H9 (cell line): ENCODE measurements around the gene MSI2. TPM values are rescaled to one million over a fixed set of nuclear protein-coding genes. Genes with fewer than 3 reads are reported as not detected.

Source experiments
- DNase-seq: peaks from one replicate; pipeline ENCODE4 v3.0.0-alpha.2; 2017
- H2AFZ ChIP-seq: one replicate; pipeline ENCODE4 v1.6.1; 2013; ENCODE audit warnings: mild to moderate bottlenecking, low read length, control low read depth, moderate library complexity
- H2AK5ac ChIP-seq: 2 replicates; pipeline ENCODE4 v1.6.1; 2013; ENCODE audit warnings: low read length, control low read depth, mixed read lengths; ENCODE audit not compliant: insufficient read length
- H2BK120ac ChIP-seq: one replicate; pipeline ENCODE4 v1.6.1; 2013; ENCODE audit warnings: low read depth, mild to moderate bottlenecking, low read length, control low read depth, inconsistent platforms; ENCODE audit not compliant: poor library complexity, severe bottlenecking
- H2BK12ac ChIP-seq: 2 replicates; pipeline ENCODE4 v1.6.1; 2013; ENCODE audit warnings: low read length, control low read depth, mixed read lengths, low read depth; ENCODE audit not compliant: insufficient read length
- H2BK15ac ChIP-seq: 2 replicates; pipeline ENCODE4 v1.6.1; 2013; ENCODE audit warnings: low read depth, low read length, control low read depth
- H2BK20ac ChIP-seq: one replicate; pipeline ENCODE4 v1.6.1; 2013; ENCODE audit warnings: low read depth, mild to moderate bottlenecking, low read length, control low read depth, inconsistent platforms; ENCODE audit not compliant: poor library complexity, severe bottlenecking
- H2BK5ac ChIP-seq: 2 replicates; pipeline ENCODE4 v1.6.1; 2013; ENCODE audit warnings: low read length, control low read depth, mixed read lengths; ENCODE audit not compliant: insufficient read length
- H3K14ac ChIP-seq: 2 replicates; pipeline ENCODE4 v1.6.1; 2013; ENCODE audit warnings: low read length, control low read depth; ENCODE audit not compliant: insufficient read depth
- H3K18ac ChIP-seq: 2 replicates; pipeline ENCODE4 v1.6.1; 2013; ENCODE audit warnings: low read depth, mild to moderate bottlenecking, mixed read lengths, low read length, control low read depth; ENCODE audit not compliant: insufficient read length
- H3K23ac ChIP-seq: 2 replicates; pipeline ENCODE4 v1.6.1; 2013; ENCODE audit warnings: low read length, control low read depth, mixed read lengths, low read depth; ENCODE audit not compliant: insufficient read length
- H3K23me2 ChIP-seq: 2 replicates; pipeline ENCODE4 v1.6.1; 2013; ENCODE audit warnings: low read depth, mild to moderate bottlenecking, mixed read lengths, low read length, control low read depth; ENCODE audit not compliant: insufficient read length, poor library complexity, severe bottlenecking
- H3K27ac ChIP-seq: 2 replicates; pipeline ENCODE4 v1.5.1; 2013; ENCODE audit warnings: low read length, control low read depth, mixed read lengths, low read depth; ENCODE audit not compliant: insufficient read length
- H3K27me3 ChIP-seq: 2 replicates; pipeline ENCODE4 v1.6.1; 2013; ENCODE audit warnings: low read length, control low read depth, inconsistent platforms; ENCODE audit not compliant: insufficient read depth
- H3K4ac ChIP-seq: 2 replicates; pipeline ENCODE4 v1.6.1; 2013; ENCODE audit warnings: low read depth, mild to moderate bottlenecking, control low read depth, inconsistent platforms, low read length, moderate library complexity
- H3K4me1 ChIP-seq: 2 replicates; pipeline ENCODE4 v1.6.1; 2013; ENCODE audit warnings: low read length, control low read depth, inconsistent platforms; ENCODE audit not compliant: insufficient read depth
- H3K4me2 ChIP-seq: 2 replicates; pipeline ENCODE4 v1.6.1; 2013; ENCODE audit warnings: low read length, control low read depth, mixed read lengths; ENCODE audit not compliant: insufficient read length, insufficient read depth
- H3K56ac ChIP-seq: 2 replicates; pipeline ENCODE4 v1.6.1; 2013; ENCODE audit warnings: low read depth, mild to moderate bottlenecking, mixed read lengths, low read length, control low read depth; ENCODE audit not compliant: insufficient read length
- H3K79me1 ChIP-seq: 2 replicates; pipeline ENCODE4 v1.6.1; 2013; ENCODE audit warnings: low read depth, mild to moderate bottlenecking, moderate library complexity, low read length, control low read depth, inconsistent platforms; ENCODE audit not compliant: insufficient read depth, poor library complexity, severe bottlenecking
- H3K79me2 ChIP-seq: 2 replicates; pipeline ENCODE4 v1.6.1; 2013; ENCODE audit warnings: low read length, control low read depth, inconsistent platforms; ENCODE audit not compliant: insufficient read depth
- H3K9ac ChIP-seq: 2 replicates; pipeline ENCODE4 v1.6.1; 2013; ENCODE audit warnings: low read length, control low read depth, mixed read lengths; ENCODE audit not compliant: insufficient read length; ENCODE audit errors: extremely low read depth
- H3K9me3 ChIP-seq: one replicate; pipeline ENCODE4 v1.6.1; 2013; ENCODE audit warnings: low read depth, low read length, inconsistent platforms; ENCODE audit not compliant: control insufficient read depth
- H3T11ph ChIP-seq: one replicate; pipeline ENCODE4 v1.6.1; 2013; ENCODE audit warnings: mild to moderate bottlenecking, low read length, control low read depth, inconsistent platforms
- H4K20me1 ChIP-seq: one replicate; pipeline ENCODE4 v1.6.1; 2013; ENCODE audit not compliant: control insufficient read depth, insufficient read length, insufficient read depth
- H4K5ac ChIP-seq: 2 replicates; pipeline ENCODE4 v1.6.1; 2013; ENCODE audit warnings: low read depth, mild to moderate bottlenecking, mixed read lengths, low read length, control low read depth; ENCODE audit not compliant: insufficient read length
- H4K8ac ChIP-seq: replicated peaks from 2 replicates; pipeline ENCODE4 v1.6.1; 2013; ENCODE audit warnings: low read length, control low read depth, mixed read lengths, low read depth; ENCODE audit not compliant: insufficient read length
- H4K91ac ChIP-seq: 2 replicates; pipeline ENCODE4 v1.6.1; 2013; ENCODE audit warnings: low read depth, mild to moderate bottlenecking, moderate library complexity, mixed read lengths, low read length, control low read depth; ENCODE audit not compliant: insufficient read length
- H3K27ac Mint-ChIP-seq, 3 experiments: 2 replicates in 2 of 3; 3 replicates in 1 of 3; pipeline ENCODE4 v1.8.0; 2020 to 2021; ENCODE audit warnings: mixed read lengths in 3 of 3, mild to moderate bottlenecking in 1 of 3, moderate library complexity in 1 of 3
- H3K27me3 Mint-ChIP-seq: 2 replicates; pipeline ENCODE4 v1.8.0; 2021; ENCODE audit warnings: low read depth, mild to moderate bottlenecking, moderate library complexity, mixed read lengths
- H3K36me3 Mint-ChIP-seq, 3 experiments: 2 replicates in 2 of 3; 3 replicates in 1 of 3; pipeline ENCODE4 v1.8.0; 2020 to 2021; ENCODE audit warnings: low read depth in 3 of 3, mixed read lengths in 3 of 3; ENCODE audit not compliant: insufficient read depth in 1 of 3
- H3K4me1 Mint-ChIP-seq, 2 experiments: 2 replicates each; pipeline ENCODE4 v1.8.0; 2020; ENCODE audit warnings: mixed read lengths in 2 of 2
- H3K4me3 Mint-ChIP-seq, 2 experiments: 2 replicates in 1 of 2; 3 replicates in 1 of 2; pipeline ENCODE4 v1.8.0; 2020 to 2021; ENCODE audit warnings: mild to moderate bottlenecking in 2 of 2, mixed read lengths in 2 of 2, moderate library complexity in 1 of 2
- H3K9me3 Mint-ChIP-seq, 2 experiments: 2 replicates in 1 of 2; 3 replicates in 1 of 2; pipeline ENCODE4 v1.8.0; 2020; ENCODE audit warnings: mild to moderate bottlenecking in 2 of 2, mixed read lengths in 2 of 2, moderate library complexity in 1 of 2
- WGBS: extraction: QIAGEN DNeasy Blood & Tissue Kit; methylation state at CpG from one replicate; pipeline ENCODE4 v1.1.7; 2013; ENCODE audit warnings: missing lambda C conversion rate, low lambda C conversion rate, mixed read lengths; ENCODE audit not compliant: insufficient read length; ENCODE audit errors: extremely low coverage; 5-methylcytosine and 5-hydroxymethylcytosine counted together
- total RNA-seq: library from RNA; stranded (reverse); gene quantifications from 2 replicates; pipeline ENCODE4 v1.2.1, GENCODE V29; 2021
- TF ChIP-seq, protein P1 (sequence below): fragments of 200-600 bp; sonication (generic); conservative IDR thresholded peaks from 3 replicates; pipeline ENCODE4 v1.8.0; 2021; ENCODE audit warnings: antibody characterized with exemption, mild to moderate bottlenecking

The MSI2 gene
- total RNA-seq, 1 experiment from 2014 or later = 98.5 TPM

DNA sequence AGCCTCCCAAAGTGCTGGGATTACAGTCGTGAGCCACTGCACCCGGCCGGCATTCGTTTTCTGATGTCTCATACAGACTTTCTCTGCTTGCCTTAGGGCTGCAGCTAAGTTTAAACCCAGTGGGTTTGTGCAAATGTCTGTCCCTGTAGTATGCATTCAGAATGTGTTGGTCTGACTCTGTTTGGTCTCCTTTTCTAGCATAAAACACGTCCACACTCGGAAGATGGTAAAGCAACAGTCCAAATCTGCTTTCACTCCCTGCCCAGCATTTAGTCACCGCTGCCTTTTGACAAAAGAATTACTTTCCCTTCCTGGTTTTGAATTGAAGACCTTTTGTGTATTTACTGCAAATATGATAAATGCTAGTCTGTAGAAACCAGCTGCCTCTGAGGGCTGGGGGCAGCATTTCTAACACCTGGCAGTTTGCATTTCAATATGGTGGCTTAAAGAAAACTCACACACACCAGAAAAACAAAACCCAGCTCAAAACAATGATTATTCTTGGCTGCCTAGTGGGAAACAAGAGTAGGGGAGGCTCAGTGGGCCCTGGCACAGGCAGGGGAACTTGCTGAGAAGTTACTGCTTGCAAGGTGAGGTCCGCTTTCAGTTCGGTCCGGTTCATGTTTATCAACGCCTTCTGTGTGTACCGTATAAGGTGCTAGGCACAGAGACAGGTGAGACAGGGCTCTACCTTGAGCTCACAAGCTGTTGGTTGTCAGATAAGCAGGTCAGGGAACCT lies 56.9 kb downstream of the MSI2 start:
- DNase-seq = no peak
- no peak overlapping the region for H2BK12ac ChIP-seq
- H3K18ac ChIP-seq = no peak overlapping the region
- H3K27me3 ChIP-seq = no peaks in the 10 kb centered on the region
- Mint-ChIP-seq H3K36me3 (peaks cover 0 to 9% (median 3%) of the 10 kb centered on the region in 3 experiments; a peak in 5 of 7 replicates), H3K27ac (peak overlapping the region; percentile 0 to 96 (median 46)), H3K4me1 (peaks cover 68 to 81% of the 10 kb centered on the region in 2 experiments), H3K9me3 (no peaks in the 10 kb centered on the region), H3K4me3 (peak overlapping the region; percentile 9 to 44; a peak in 3 of 5 replicates), H3K27me3 (no peaks in the 10 kb centered on the region)
- H2BK5ac ChIP-seq = peak overlapping the region; percentile 23
- no peak overlapping the region for H2AK5ac ChIP-seq
- WGBS = no CpG with 5 or more reads among the region's 12 CpGs
- no peak overlapping the region for H4K5ac ChIP-seq
- H3K9me3 ChIP-seq = no peaks in the 10 kb centered on the region
- peaks cover 21% of the 10 kb centered on the region for H3K4me1 ChIP-seq
- H3K79me2 ChIP-seq = no peaks in the 10 kb centered on the region
- H3T11ph ChIP-seq = no peak overlapping the region
- H3K56ac ChIP-seq = peak overlapping the region; percentile 8
- peak overlapping the region; percentile 16 for H3K27ac ChIP-seq
- H3K4me2 ChIP-seq = peak overlapping the region; percentile 22
- no peak overlapping the region for H3K23ac ChIP-seq
- no peak overlapping the region for H2BK120ac ChIP-seq
- TF ChIP-seq, protein P1, sequence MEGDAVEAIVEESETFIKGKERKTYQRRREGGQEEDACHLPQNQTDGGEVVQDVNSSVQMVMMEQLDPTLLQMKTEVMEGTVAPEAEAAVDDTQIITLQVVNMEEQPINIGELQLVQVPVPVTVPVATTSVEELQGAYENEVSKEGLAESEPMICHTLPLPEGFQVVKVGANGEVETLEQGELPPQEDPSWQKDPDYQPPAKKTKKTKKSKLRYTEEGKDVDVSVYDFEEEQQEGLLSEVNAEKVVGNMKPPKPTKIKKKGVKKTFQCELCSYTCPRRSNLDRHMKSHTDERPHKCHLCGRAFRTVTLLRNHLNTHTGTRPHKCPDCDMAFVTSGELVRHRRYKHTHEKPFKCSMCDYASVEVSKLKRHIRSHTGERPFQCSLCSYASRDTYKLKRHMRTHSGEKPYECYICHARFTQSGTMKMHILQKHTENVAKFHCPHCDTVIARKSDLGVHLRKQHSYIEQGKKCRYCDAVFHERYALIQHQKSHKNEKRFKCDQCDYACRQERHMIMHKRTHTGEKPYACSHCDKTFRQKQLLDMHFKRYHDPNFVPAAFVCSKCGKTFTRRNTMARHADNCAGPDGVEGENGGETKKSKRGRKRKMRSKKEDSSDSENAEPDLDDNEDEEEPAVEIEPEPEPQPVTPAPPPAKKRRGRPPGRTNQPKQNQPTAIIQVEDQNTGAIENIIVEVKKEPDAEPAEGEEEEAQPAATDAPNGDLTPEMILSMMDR = no peak
- no peak overlapping the region for H4K91ac ChIP-seq
- H3K14ac ChIP-seq = peak overlapping the region; percentile 18
- no peak overlapping the region for H2BK15ac ChIP-seq
- no peak overlapping the region for H3K9ac ChIP-seq
- H3K4ac ChIP-seq = no peak overlapping the region
- no peak overlapping the region for H4K8ac ChIP-seq
- no peak overlapping the region for H2AFZ ChIP-seq
- H4K20me1 ChIP-seq = no peaks in the 10 kb centered on the region
- H3K23me2 ChIP-seq = peaks cover 3% of the 10 kb centered on the region
- H2BK20ac ChIP-seq = no peak overlapping the region
- peaks cover 2% of the 10 kb centered on the region for H3K79me1 ChIP-seq
